B cell (primary cell): Measurements from ENCODE around the gene TMEM163. TPM values are rescaled to one million over a fixed set of nuclear protein-coding genes. Genes with fewer than 3 reads are reported as not detected.

Experiments used
- ATAC-seq: fragments of 200-7000 bp; cut with Tn5 transposase; one replicate; pipeline ENCODE4 v1.10.0; 2021; ENCODE audit warnings: low read depth, mild to moderate bottlenecking, moderate number of reproducible peaks, moderate library complexity
- CTCF ChIA-PET: fragments of 350-600 bp; sonication (Branson Sonifier 250); formaldehyde crosslinking; loops from one replicate; lab custom pipeline; 2021; ENCODE audit warnings: antibody characterized with exemption, inconsistent platforms; lab: Charles Lee
- POLR2A ChIA-PET: fragments of 350-600 bp; sonication (Branson Sonifier 250); formaldehyde crosslinking; loops from one replicate; lab custom pipeline; 2021; ENCODE audit warnings: antibody characterized with exemption; lab: Charles Lee
- DNase-seq: peaks from one replicate; pipeline ENCODE4 v3.0.0; 2013
- H2AFZ ChIP-seq: 2 replicates; pipeline ENCODE4 v1.6.1; 2012; ENCODE audit warnings: mild to moderate bottlenecking, low read depth, low read length; ENCODE audit not compliant: insufficient read depth, poor library complexity, severe bottlenecking
- H3K27ac ChIP-seq, 2 donors: 1 replicate in 1 of 2; 2 replicates in 1 of 2; pipeline ENCODE4 v1.5.1; 2012 to 2013; ENCODE audit warnings: low read length in 2 of 2, mild to moderate bottlenecking in 2 of 2, moderate library complexity in 1 of 2
- H3K27me3 ChIP-seq, 4 experiments: fragments of 200-600 bp in 1 of 4; sonication (generic) in 1 of 4; replicated peaks in 1 of 4; 1 replicate in 2 of 4; 2 replicates in 2 of 4; pipeline versions ENCODE4 v1.6.1 to v1.7.0; 2013 to 2016; ENCODE audit warnings: low read length in 3 of 4, mild to moderate bottlenecking in 2 of 4, mixed read lengths in 1 of 4, moderate library complexity in 1 of 4; ENCODE audit not compliant: insufficient read depth in 4 of 4, control insufficient read depth in 3 of 4; ENCODE audit errors: control extremely low read depth in 1 of 4
- H3K36me3 ChIP-seq, 2 experiments: replicated peaks in 1 of 2; 1 replicate in 1 of 2; 2 replicates in 1 of 2; pipeline versions ENCODE4 v1.6.1 to v1.7.1; 2013; ENCODE audit warnings: low read length in 1 of 2; ENCODE audit not compliant: insufficient read depth in 2 of 2, control insufficient read depth in 1 of 2; ENCODE audit errors: control extremely low read depth in 1 of 2, extremely low read depth in 1 of 2
- H3K4me1 ChIP-seq, 2 donors: fragments of 200-600 bp in 1 of 2; sonication (generic) in 1 of 2; 1 replicate in 1 of 2; 2 replicates in 1 of 2; pipeline versions ENCODE4 v1.5.1 to v1.6.1; 2013 to 2017; ENCODE audit warnings: low read length in 2 of 2; ENCODE audit not compliant: control insufficient read depth in 2 of 2, insufficient read depth in 2 of 2
- H3K4me2 ChIP-seq: replicated peaks from 2 replicates; pipeline ENCODE3; 2012; ENCODE audit warnings: mild to moderate bottlenecking, low read depth, low read length; ENCODE audit not compliant: poor library complexity, severe bottlenecking
- H3K4me3 ChIP-seq, 5 experiments: fragments of 200-600 bp in 1 of 5; sonication (generic) in 1 of 5; 1 replicate in 3 of 5; 2 replicates in 2 of 5; pipeline versions ENCODE4 v1.5.1 to v1.7.0; 2011 to 2016; ENCODE audit warnings: low read length in 4 of 5, mild to moderate bottlenecking in 4 of 5, low read depth in 2 of 5, control low read depth in 1 of 5, moderate library complexity in 1 of 5; ENCODE audit not compliant: insufficient read depth in 1 of 5; ENCODE audit errors: control extremely low read depth in 1 of 5, extremely low read depth in 1 of 5
- H3K79me2 ChIP-seq: fragments of 200-600 bp; sonication (generic); one replicate; pipeline ENCODE4 v1.6.0; 2016; ENCODE audit warnings: low read length; ENCODE audit not compliant: control insufficient read depth, insufficient read depth
- H3K9ac ChIP-seq: fragments of 200-600 bp; sonication (generic); 2 replicates; pipeline ENCODE4 v1.6.1; 2017; ENCODE audit warnings: mild to moderate bottlenecking, low read length, moderate library complexity
- H3K9me3 ChIP-seq, 3 donors: one replicate each; pipeline versions ENCODE4 v1.6.1 to v1.7.1; 2013; ENCODE audit warnings: low read length in 2 of 3; ENCODE audit not compliant: control insufficient read depth in 2 of 3, insufficient read depth in 1 of 3; ENCODE audit errors: control extremely low read depth in 1 of 3
- H4K20me1 ChIP-seq: 2 replicates; pipeline ENCODE4 v1.6.0; 2012; ENCODE audit warnings: mild to moderate bottlenecking, low read length; ENCODE audit not compliant: insufficient read depth, control insufficient read depth, poor library complexity, severe bottlenecking
- H3K27ac Mint-ChIP-seq: one replicate; pipeline ENCODE4 v1.8.0; 2021; ENCODE audit warnings: mixed read lengths
- H3K27me3 Mint-ChIP-seq: one replicate; pipeline ENCODE4 v1.8.0; 2021; ENCODE audit warnings: mixed read lengths
- H3K4me1 Mint-ChIP-seq: one replicate; pipeline ENCODE4 v1.8.0; 2021; ENCODE audit warnings: mixed read lengths
- H3K4me3 Mint-ChIP-seq: one replicate; pipeline ENCODE4 v1.8.0; 2021; ENCODE audit warnings: mixed read lengths
- H3K9me3 Mint-ChIP-seq: one replicate; pipeline ENCODE4 v1.8.0; 2022; ENCODE audit warnings: mixed read lengths; ENCODE audit not compliant: insufficient read depth
- EZH2 ChIP-seq: IDR thresholded peaks from 2 replicates; pipeline ENCODE4 v1.6.1; 2012; ENCODE audit warnings: borderline replicate concordance, low read depth, mild to moderate bottlenecking, moderate library complexity, low read length; ENCODE audit not compliant: insufficient read depth, poor library complexity, severe bottlenecking
- WGBS: methylation state at CpG from one replicate; pipeline ENCODE4 v1.1.5; 2013; ENCODE audit warnings: missing lambda C conversion rate; ENCODE audit not compliant: insufficient coverage; 5-methylcytosine and 5-hydroxymethylcytosine counted together
- intact Hi-C: fragments of 100-400 bp; cut with micrococcal nuclease; formaldehyde crosslinking; loops from one replicate; pipeline ENCODE4 v1.10.0; 2022
- polyA plus RNA-seq: library from polyadenylated mRNA; depleted of rRNA; stranded (reverse); fragments of >200 nt; gene quantifications from 2 replicates; pipeline ENCODE4 v1.2.3, GENCODE V29; 2012
- total RNA-seq, 2 donors: library from RNA; stranded (reverse); fragments of 120-200 nt in 1 of 2; gene quantifications; 1 replicate in 1 of 2; 2 replicates in 1 of 2; pipeline versions ENCODE4 v1.2.3 to v1.2.4, GENCODE V29; 2013 to 2022
- TF ChIP-seq, protein P1 (sequence below): fragments of 200-600 bp; IDR thresholded peaks from one replicate; pipeline ENCODE4 v1.8.0; 2022; ENCODE audit warnings: antibody characterized with exemption, mild to moderate bottlenecking

TMEM163 gene
- total and polyA plus RNA-seq, 2 donors (not counting 1 experiment from before 2014, with no cell fraction given), result 2.6 to 5.6 TPM

DNA sequence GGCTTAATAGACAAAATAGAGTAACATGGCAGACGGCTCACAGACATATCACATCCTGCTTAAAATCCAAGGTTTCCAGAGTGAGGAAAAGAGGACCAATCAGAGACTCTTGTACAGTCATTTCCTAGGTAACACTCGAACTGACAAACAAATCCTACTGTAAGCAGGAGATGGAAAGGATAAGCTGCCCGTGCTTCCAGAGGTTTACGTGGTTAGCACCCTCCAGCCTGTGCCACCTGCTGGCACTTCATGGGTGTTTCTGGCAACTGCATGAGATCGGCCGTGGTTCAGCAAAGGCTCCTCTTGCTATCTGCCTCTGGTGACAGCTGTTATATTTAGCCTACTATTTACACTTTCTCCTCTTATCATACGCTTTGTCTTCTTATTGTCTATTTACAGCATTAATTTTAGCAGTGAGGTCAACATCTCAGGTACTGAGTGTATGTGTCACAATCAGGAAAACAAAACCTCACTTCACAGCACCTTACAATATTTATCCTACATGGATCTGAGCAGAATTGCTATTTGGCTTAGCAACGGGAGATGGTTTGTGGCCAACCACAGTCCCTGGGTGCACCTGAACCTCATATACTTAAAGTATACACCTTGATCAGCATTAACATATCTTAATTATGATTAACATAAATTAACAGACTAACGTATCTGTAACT, 226.9 kb downstream of the TMEM163 start:
- no peak overlapping the region for H3K4me2 ChIP-seq
- CTCF ChIA-PET, result no interaction called here
- H3K27me3 Mint-ChIP-seq, result no peaks in the 10 kb centered on the region

DNA sequence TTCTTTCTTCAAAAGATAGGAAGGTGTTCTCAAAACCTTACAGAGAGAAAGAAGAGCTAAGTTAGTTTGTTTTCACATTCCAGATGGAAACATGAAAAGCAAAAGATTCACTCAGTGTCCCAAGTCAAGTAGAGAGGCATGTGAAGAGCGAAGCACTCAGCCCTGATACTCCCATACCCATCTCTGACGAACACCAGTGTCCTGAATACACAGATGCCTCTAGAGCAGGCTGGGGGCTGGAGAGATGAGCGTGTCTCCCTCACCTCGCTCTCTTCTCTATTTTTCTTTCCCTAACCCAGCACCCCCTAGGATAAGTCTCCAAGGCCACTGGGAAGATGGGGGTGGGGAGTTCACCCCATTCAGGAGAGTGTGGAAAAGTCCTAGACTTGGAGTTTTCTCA, 227.8 kb downstream of the TMEM163 start:
- H4K20me1 ChIP-seq, result no peaks in the 10 kb centered on the region
- no peak overlapping the region for H3K4me3 Mint-ChIP-seq
- no peaks in the 10 kb centered on the region for H3K27me3 ChIP-seq
- no peaks in the 10 kb centered on the region for H3K4me1 Mint-ChIP-seq
- DNase-seq, result no peak
- H3K4me2 ChIP-seq, result no peak overlapping the region
- CTCF ChIA-PET, result no interaction called here
- POLR2A ChIA-PET, result no interaction called here
- no peak overlapping the region for H3K27ac Mint-ChIP-seq
- H3K9ac ChIP-seq, result no peak overlapping the region
- H2AFZ ChIP-seq, result no peak overlapping the region
- no peaks in the 10 kb centered on the region for H3K4me1 ChIP-seq
- H3K27ac ChIP-seq, result no peak overlapping the region
- intact Hi-C loops, result no loop called here
- 100% methylated on average over 1 of the region's 4 CpGs for whole genome bisulfite sequencing
- H3K27me3 Mint-ChIP-seq, result no peaks in the 10 kb centered on the region
- no peak overlapping the region for H3K4me3 ChIP-seq
- no peaks in the 10 kb centered on the region for H3K36me3 ChIP-seq
- TF ChIP-seq, protein P1, sequence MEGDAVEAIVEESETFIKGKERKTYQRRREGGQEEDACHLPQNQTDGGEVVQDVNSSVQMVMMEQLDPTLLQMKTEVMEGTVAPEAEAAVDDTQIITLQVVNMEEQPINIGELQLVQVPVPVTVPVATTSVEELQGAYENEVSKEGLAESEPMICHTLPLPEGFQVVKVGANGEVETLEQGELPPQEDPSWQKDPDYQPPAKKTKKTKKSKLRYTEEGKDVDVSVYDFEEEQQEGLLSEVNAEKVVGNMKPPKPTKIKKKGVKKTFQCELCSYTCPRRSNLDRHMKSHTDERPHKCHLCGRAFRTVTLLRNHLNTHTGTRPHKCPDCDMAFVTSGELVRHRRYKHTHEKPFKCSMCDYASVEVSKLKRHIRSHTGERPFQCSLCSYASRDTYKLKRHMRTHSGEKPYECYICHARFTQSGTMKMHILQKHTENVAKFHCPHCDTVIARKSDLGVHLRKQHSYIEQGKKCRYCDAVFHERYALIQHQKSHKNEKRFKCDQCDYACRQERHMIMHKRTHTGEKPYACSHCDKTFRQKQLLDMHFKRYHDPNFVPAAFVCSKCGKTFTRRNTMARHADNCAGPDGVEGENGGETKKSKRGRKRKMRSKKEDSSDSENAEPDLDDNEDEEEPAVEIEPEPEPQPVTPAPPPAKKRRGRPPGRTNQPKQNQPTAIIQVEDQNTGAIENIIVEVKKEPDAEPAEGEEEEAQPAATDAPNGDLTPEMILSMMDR, result no peak
- no peaks in the 10 kb centered on the region for H3K79me2 ChIP-seq
- H3K9me3 Mint-ChIP-seq, result no peaks in the 10 kb centered on the region
- H3K9me3 ChIP-seq, result no peaks in the 10 kb centered on the region
- no peak for ATAC-seq

More for the DNA sequence above, 226.9 kb downstream of the TMEM163 start:
- Mint-ChIP-seq H3K4me3 (no peak overlapping the region), H3K4me1 (no peaks in the 10 kb centered on the region), H3K27ac (no peak overlapping the region), H3K9me3 (no peaks in the 10 kb centered on the region)
- no peak overlapping the region for H3K27ac ChIP-seq
- TF ChIP-seq, protein P1, result no peak
- no peak for TF ChIP-seq EZH2
- no peaks in the 10 kb centered on the region for H3K36me3 ChIP-seq
- no peaks in the 10 kb centered on the region for H3K79me2 ChIP-seq
- H3K9ac ChIP-seq, result no peak overlapping the region
- 77% methylated on average over 5 of the region's 9 CpGs for WGBS
- no peaks in the 10 kb centered on the region for H3K9me3 ChIP-seq
- no peak for ATAC-seq
- no peak overlapping the region for H2AFZ ChIP-seq
- intact Hi-C loops, result no loop called here
- no peaks in the 10 kb centered on the region for H3K4me1 ChIP-seq
- no peak for DNase-seq
- no peaks in the 10 kb centered on the region for H3K27me3 ChIP-seq
- POLR2A ChIA-PET, result no interaction called here
- H4K20me1 ChIP-seq, result no peaks in the 10 kb centered on the region
- H3K4me3 ChIP-seq, result no peak overlapping the region
